ENCODE results near the gene LRP1B. TPM values are rescaled to one million over a fixed set of nuclear protein-coding genes. Genes with fewer than 3 reads are reported as not detected.

LRP1B gene
- total and polyA plus RNA-seq, 8 donors = 0.03 to 1.6 (median 0.84) TPM

GRCh38 chr2:140601801-140602200 lies 1529.0 kb downstream of the LRP1B start:
- no peak for ATAC-seq
- H3K4me1 ChIP-seq = no peaks in the 10 kb centered on the region
- no peak for TF ChIP-seq CTCF (IDR thresholded peaks at IDR 0.05)
- intact Hi-C loops (cut with DNase I) = no loop called here
- H3K36me3 ChIP-seq = no peaks in the 10 kb centered on the region
- no peaks in the 10 kb centered on the region for H3K27me3 ChIP-seq
- no peak for DNase-seq
- no peak overlapping the region for H3K27ac ChIP-seq
- H3K9me3 ChIP-seq = no peaks in the 10 kb centered on the region
- H3K4me3 ChIP-seq = no peak overlapping the region

GRCh38 chr2:140601342-140601741 lies 1529.5 kb downstream of the LRP1B start:
- no peak overlapping the region for H3K27ac ChIP-seq
- intact Hi-C loops (cut with DNase I) = no loop called here
- ATAC-seq (no peak), DNase-seq (no peak)
- H3K9me3 ChIP-seq = no peaks in the 10 kb centered on the region
- no peaks in the 10 kb centered on the region for H3K36me3 ChIP-seq
- no peak for TF ChIP-seq CTCF (IDR thresholded peaks at IDR 0.05)
- no peaks in the 10 kb centered on the region for H3K27me3 ChIP-seq
- no peaks in the 10 kb centered on the region for H3K4me1 ChIP-seq
- H3K4me3 ChIP-seq = no peak overlapping the region

GRCh38 chr2:140600116-140600515 lies 1530.7 kb downstream of the LRP1B start:
- H3K4me1 ChIP-seq = no peaks in the 10 kb centered on the region
- no peak overlapping the region for H3K27ac ChIP-seq
- no peak for TF ChIP-seq CTCF (IDR thresholded peaks at IDR 0.05)
- no peaks in the 10 kb centered on the region for H3K36me3 ChIP-seq
- H3K27me3 ChIP-seq = no peaks in the 10 kb centered on the region
- no peak overlapping the region for H3K4me3 ChIP-seq
- intact Hi-C loops (cut with DNase I) = no loop called here
- DNase-seq = no peak
- no peak for ATAC-seq
- no peaks in the 10 kb centered on the region for H3K9me3 ChIP-seq

GRCh38 chr2:140597836-140598235 lies 1533.0 kb downstream of the LRP1B start:
- H3K27me3 ChIP-seq = no peaks in the 10 kb centered on the region
- DNase-seq (no peak), ATAC-seq (no peak)
- TF ChIP-seq CTCF (IDR thresholded peaks at IDR 0.05) = no peak
- intact Hi-C loops (cut with DNase I) = no loop called here
- H3K27ac ChIP-seq = no peak overlapping the region
- no peak overlapping the region for H3K4me3 ChIP-seq
- H3K4me1 ChIP-seq = no peaks in the 10 kb centered on the region
- no peaks in the 10 kb centered on the region for H3K9me3 ChIP-seq
- no peaks in the 10 kb centered on the region for H3K36me3 ChIP-seq

GRCh38 chr2:140597205-140597604 lies 1533.6 kb downstream of the LRP1B start:
- H3K36me3 ChIP-seq = no peaks in the 10 kb centered on the region
- no peak overlapping the region for H3K4me3 ChIP-seq
- intact Hi-C loops (cut with DNase I) = no loop called here
- no peak for ATAC-seq
- DNase-seq = no peak
- no peaks in the 10 kb centered on the region for H3K27me3 ChIP-seq
- no peaks in the 10 kb centered on the region for H3K9me3 ChIP-seq
- H3K27ac ChIP-seq = no peak overlapping the region
- TF ChIP-seq CTCF (IDR thresholded peaks at IDR 0.05) = no peak
- H3K4me1 ChIP-seq = no peaks in the 10 kb centered on the region

All from left lung (tissue), 10 donors.